AG04450 (cell line): ENCODE measurements around the gene ZFP36. TPM values are rescaled to one million over a fixed set of nuclear protein-coding genes. Genes with fewer than 3 reads are reported as not detected.
A peak's percentile ranks its signal among the peaks of the same experiment; 100 is the strongest.

Experiments
- CTCF ChIA-PET: fragments of 300-600, 350-600 bp; formaldehyde crosslinking; extraction: SDS; loops from one replicate; lab custom pipeline; 2022; ENCODE audit warnings: antibody characterized with exemption, inconsistent platforms; lab: Charles Lee
- POLR2A ChIA-PET: fragments of 350-600 bp; formaldehyde crosslinking; extraction: SDS; loops from one replicate; lab custom pipeline; 2021; ENCODE audit warnings: antibody characterized with exemption, inconsistent platforms; lab: Yijun Ruan, JAX
- DNase-seq: peaks from one replicate; pipeline ENCODE4 v3.0.0-alpha.2; 2011; ENCODE audit warnings: low read depth, low spot score
- H3K27ac ChIP-seq: one replicate; pipeline ENCODE4 v1.5.1; 2012; ENCODE audit warnings: low read depth, low read length, control low read depth
- H3K27me3 ChIP-seq: one replicate; pipeline ENCODE4 v1.6.0; 2012; ENCODE audit warnings: low read length; ENCODE audit not compliant: control insufficient read depth, insufficient read depth
- H3K4me3 ChIP-seq: 2 replicates; pipeline ENCODE4 v1.5.1; 2011; ENCODE audit warnings: mild to moderate bottlenecking, low read depth, low read length, control low read depth
- H3K9me3 ChIP-seq: 2 replicates; pipeline ENCODE4 v1.5.1; 2012; ENCODE audit warnings: low read length; ENCODE audit not compliant: control insufficient read depth, insufficient read depth
- CTCF ChIP-seq: IDR thresholded peaks from 2 replicates; pipeline ENCODE4 v1.5.1; 2011; ENCODE audit warnings: low read depth, low read length, control low read depth, inconsistent platforms
- polyA plus RNA-seq: library from polyadenylated mRNA; depleted of rRNA; stranded (reverse); fragments of >200 nt; gene quantifications from 2 replicates; pipeline ENCODE4 v1.2.3, GENCODE V29; 2011

ZFP36 gene
- polyA plus RNA-seq, 1 experiment, result 4.1 TPM

GRCh38 chr19:39398297-39398864 is 8.3 kb upstream of the ZFP36 start:
- no peak for TF ChIP-seq CTCF
- peak overlapping the region; percentile 57 for H3K27ac ChIP-seq
- POLR2A ChIA-PET, result interaction anchor here (0.6 to 2.1 kb wide), 5 partner anchors 9 to 44 kb away, joined by 3 to 22 read pairs (median 17); partner anchors contain the start of genes PLEKHG2, RPS16 and ZFP36
- no peak overlapping the region for H3K4me3 ChIP-seq
- DNase-seq, result no peak
- CTCF ChIA-PET, result interaction anchor here (0.6 to 4.4 kb wide), 23 partner anchors 10 to 251 kb away, joined by 3 to 67 read pairs (median 4); partner anchors contain the start of genes PLEKHG2 and RPS16
- no peaks in the 10 kb centered on the region for H3K9me3 ChIP-seq
- no peaks in the 10 kb centered on the region for H3K27me3 ChIP-seq

- DNase-seq, result no peak
- H3K27ac ChIP-seq, result peak overlapping the region; percentile 21
- CTCF ChIA-PET, result interaction anchor here (4.4 kb wide), 1 partner anchor 12 kb away, joined by 67 read pairs; the partner anchor contains the start of gene PLEKHG2
- POLR2A ChIA-PET, result no interaction called here
- no peak overlapping the region for H3K4me3 ChIP-seq
- H3K9me3 ChIP-seq, result no peaks in the 10 kb centered on the region
- no peak for TF ChIP-seq CTCF
- H3K27me3 ChIP-seq, result no peaks in the 10 kb centered on the region
Measured at GRCh38 chr19:39399668-39400050, 7.0 kb upstream of the ZFP36 start.

GRCh38 chr19:39400061-39400460 is 6.6 kb upstream of the ZFP36 start:
- no peak overlapping the region for H3K27ac ChIP-seq
- no peaks in the 10 kb centered on the region for H3K9me3 ChIP-seq
- H3K27me3 ChIP-seq, result no peaks in the 10 kb centered on the region
- POLR2A ChIA-PET, result interaction anchor here (3.0 kb wide), 1 partner anchor 9 kb away, joined by 18 read pairs; the partner anchor contains the start of genes MED29 and PAF1
- CTCF ChIA-PET, result interaction anchor here (4.4 kb wide), 1 partner anchor 12 kb away, joined by 67 read pairs; the partner anchor contains the start of gene PLEKHG2
- H3K4me3 ChIP-seq, result no peak overlapping the region
- no peak for TF ChIP-seq CTCF
- DNase-seq, result no peak

GRCh38 chr19:39401070-39401548 is 5.5 kb upstream of the ZFP36 start:
- no peaks in the 10 kb centered on the region for H3K27me3 ChIP-seq
- CTCF ChIA-PET, result interaction anchor here (2.3 kb wide), 1 partner anchor 10 kb away, joined by 14 read pairs; no protein-coding TSS in a partner anchor
- H3K4me3 ChIP-seq, result no peak overlapping the region
- DNase-seq, result no peak
- H3K9me3 ChIP-seq, result no peaks in the 10 kb centered on the region
- H3K27ac ChIP-seq, result peak overlapping the region; percentile 100
- POLR2A ChIA-PET, result interaction anchor here (0.9 to 3.0 kb wide), 3 partner anchors 10 to 632 kb away, joined by 3 to 18 read pairs (median 6); partner anchors contain the start of genes MED29, PAF1 and RPS16
- no peak for TF ChIP-seq CTCF
